Activated CD8-positive, alpha-beta T cell treated with anti-CD3 and anti-CD28 coated beads for 36 hours (primary cell): Measurements from ENCODE around the gene UBAP1L. TPM values are rescaled to one million over a fixed set of nuclear protein-coding genes. Genes with fewer than 3 reads are reported as not detected.

ENCODE experiments used
- ATAC-seq: fragments of 200-7000 bp; cut with Tn5 transposase; one replicate; pipeline ENCODE4 v1.10.0; 2021; ENCODE audit warnings: mild to moderate bottlenecking, moderate library complexity
- CTCF ChIA-PET: fragments of 350-600 bp; sonication (Branson Sonifier 250); formaldehyde crosslinking; loops from one replicate; lab custom pipeline; 2021; ENCODE audit warnings: antibody characterized with exemption; lab: Charles Lee
- POLR2A ChIA-PET: fragments of 350-600 bp; sonication (Branson Sonifier 250); formaldehyde crosslinking; loops from one replicate; lab custom pipeline; 2021; ENCODE audit warnings: antibody characterized with exemption; lab: Charles Lee
- DNase-seq: peaks from one replicate; pipeline ENCODE4 v3.0.0-alpha.2; 2020
- H3K27ac Mint-ChIP-seq: one replicate; pipeline ENCODE4 v1.8.0; 2021; ENCODE audit warnings: mild to moderate bottlenecking, mixed read lengths
- H3K27me3 Mint-ChIP-seq: one replicate; pipeline ENCODE4 v1.8.0; 2021; ENCODE audit warnings: mixed read lengths
- H3K36me3 Mint-ChIP-seq: one replicate; pipeline ENCODE4 v1.8.0; 2021; ENCODE audit warnings: low read depth, mixed read lengths
- H3K4me1 Mint-ChIP-seq: one replicate; pipeline ENCODE4 v1.8.0; 2021; ENCODE audit warnings: low read depth, mixed read lengths
- H3K4me3 Mint-ChIP-seq: one replicate; pipeline ENCODE4 v1.8.0; 2021; ENCODE audit warnings: mild to moderate bottlenecking, moderate library complexity, mixed read lengths
- H3K9me3 Mint-ChIP-seq: one replicate; pipeline ENCODE4 v1.8.0; 2021; ENCODE audit warnings: mixed read lengths
- intact Hi-C: fragments of 100-400 bp; cut with micrococcal nuclease; formaldehyde crosslinking; loops from one replicate; pipeline ENCODE4 v1.10.0; 2022
- total RNA-seq, 2 experiments: library from RNA; stranded (reverse); gene quantifications; one replicate each; pipeline ENCODE4 v1.2.3, GENCODE V29; 2021
- TF ChIP-seq, protein P1 (sequence below): fragments of 200-600 bp; IDR thresholded peaks from one replicate; pipeline ENCODE4 v1.8.0; 2022; ENCODE audit warnings: antibody characterized with exemption, mild to moderate bottlenecking

UBAP1L gene
- total RNA-seq, 2 experiments from 2014 or later: 2.9 to 3.3 TPM

DNA sequence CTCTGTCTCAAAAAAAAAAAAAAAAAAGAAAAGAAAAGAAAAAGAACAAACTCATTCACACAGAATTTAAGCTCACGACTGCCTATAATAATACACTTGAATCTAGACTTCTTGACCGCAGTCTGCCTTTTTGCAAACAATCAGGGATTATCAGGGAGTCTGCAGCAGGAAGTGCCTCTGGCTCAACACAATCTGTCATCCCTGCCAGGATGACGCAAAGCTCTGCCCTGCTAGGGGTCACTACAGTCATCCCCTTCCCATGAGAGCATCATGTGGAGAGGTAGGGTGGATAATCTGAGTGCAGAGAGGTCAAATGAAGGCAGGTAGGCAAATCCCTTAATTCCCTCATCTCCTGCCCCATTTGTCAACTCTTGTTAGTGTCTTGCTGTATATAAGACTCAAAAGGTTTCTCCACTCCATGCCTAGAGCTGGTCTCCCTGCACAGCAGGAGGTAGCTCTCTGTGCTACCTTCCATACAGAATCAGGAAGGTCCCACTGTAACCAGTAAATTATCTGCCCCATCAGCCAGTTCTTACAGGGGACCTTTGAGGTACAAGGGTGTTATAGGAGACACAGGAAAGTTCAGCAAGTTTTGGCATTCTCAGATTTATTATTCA lies 4.2 kb downstream of the UBAP1L start:
- intact Hi-C loops: no loop called here
- Mint-ChIP-seq H3K4me1 (peaks cover 5% of the 10 kb centered on the region), H3K36me3 (peaks cover 20% of the 10 kb centered on the region), H3K4me3 (no peak overlapping the region), H3K27me3 (no peaks in the 10 kb centered on the region), H3K9me3 (no peaks in the 10 kb centered on the region), H3K27ac (no peak overlapping the region)
- DNase-seq (no peak), ATAC-seq (no peak)
- CTCF ChIA-PET: interaction anchor here (1.8 to 3.0 kb wide), 2 partner anchors 9 to 10 kb away, joined by 3 to 19 read pairs; no protein-coding TSS in a partner anchor
- TF ChIP-seq, protein P1, sequence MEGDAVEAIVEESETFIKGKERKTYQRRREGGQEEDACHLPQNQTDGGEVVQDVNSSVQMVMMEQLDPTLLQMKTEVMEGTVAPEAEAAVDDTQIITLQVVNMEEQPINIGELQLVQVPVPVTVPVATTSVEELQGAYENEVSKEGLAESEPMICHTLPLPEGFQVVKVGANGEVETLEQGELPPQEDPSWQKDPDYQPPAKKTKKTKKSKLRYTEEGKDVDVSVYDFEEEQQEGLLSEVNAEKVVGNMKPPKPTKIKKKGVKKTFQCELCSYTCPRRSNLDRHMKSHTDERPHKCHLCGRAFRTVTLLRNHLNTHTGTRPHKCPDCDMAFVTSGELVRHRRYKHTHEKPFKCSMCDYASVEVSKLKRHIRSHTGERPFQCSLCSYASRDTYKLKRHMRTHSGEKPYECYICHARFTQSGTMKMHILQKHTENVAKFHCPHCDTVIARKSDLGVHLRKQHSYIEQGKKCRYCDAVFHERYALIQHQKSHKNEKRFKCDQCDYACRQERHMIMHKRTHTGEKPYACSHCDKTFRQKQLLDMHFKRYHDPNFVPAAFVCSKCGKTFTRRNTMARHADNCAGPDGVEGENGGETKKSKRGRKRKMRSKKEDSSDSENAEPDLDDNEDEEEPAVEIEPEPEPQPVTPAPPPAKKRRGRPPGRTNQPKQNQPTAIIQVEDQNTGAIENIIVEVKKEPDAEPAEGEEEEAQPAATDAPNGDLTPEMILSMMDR: no peak
- POLR2A ChIA-PET: interaction anchor here (0.9 to 2.0 kb wide), 2 partner anchors 77 to 323 kb away, joined by 3 to 5 read pairs; no protein-coding TSS in a partner anchor

DNA sequence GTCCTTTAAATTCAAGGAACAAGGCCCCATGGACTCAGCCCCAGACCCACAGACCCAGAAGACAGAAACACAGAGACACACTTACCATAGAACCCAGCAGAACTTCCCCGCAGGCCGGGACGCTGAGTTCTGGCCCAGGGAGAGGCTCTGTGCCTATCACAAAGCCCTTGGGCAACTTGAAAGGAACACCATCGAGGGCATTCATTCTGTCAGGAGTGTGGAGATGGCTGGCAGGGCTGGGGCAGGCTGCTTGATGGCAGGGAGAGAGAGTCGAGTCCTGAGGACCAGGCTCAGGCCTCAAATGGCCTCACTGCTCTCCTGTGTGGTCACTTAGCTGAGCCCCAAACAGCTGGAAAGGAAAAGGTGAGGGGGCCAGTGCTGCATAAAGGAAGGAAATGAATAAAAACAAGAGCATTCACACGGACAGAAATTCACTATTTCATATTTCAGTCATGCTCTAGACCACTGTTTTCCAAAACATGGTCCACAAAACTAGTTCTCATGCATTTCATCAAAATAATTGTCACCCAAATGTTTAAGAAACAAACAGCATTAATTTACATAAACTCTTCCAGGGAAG lies 8.9 kb downstream of the UBAP1L start:
- ChIA-PET CTCF (no interaction called here), POLR2A (no interaction called here)
- TF ChIP-seq, protein P1: no peak
- intact Hi-C loops: no loop called here
- Mint-ChIP-seq H3K4me1 (peaks cover 5% of the 10 kb centered on the region), H3K27ac (peak overlapping the region; percentile 52), H3K9me3 (no peaks in the 10 kb centered on the region), H3K36me3 (peaks cover 19% of the 10 kb centered on the region), H3K27me3 (no peaks in the 10 kb centered on the region), H3K4me3 (no peak overlapping the region)
- ATAC-seq: no peak
- no peak for DNase-seq

DNA sequence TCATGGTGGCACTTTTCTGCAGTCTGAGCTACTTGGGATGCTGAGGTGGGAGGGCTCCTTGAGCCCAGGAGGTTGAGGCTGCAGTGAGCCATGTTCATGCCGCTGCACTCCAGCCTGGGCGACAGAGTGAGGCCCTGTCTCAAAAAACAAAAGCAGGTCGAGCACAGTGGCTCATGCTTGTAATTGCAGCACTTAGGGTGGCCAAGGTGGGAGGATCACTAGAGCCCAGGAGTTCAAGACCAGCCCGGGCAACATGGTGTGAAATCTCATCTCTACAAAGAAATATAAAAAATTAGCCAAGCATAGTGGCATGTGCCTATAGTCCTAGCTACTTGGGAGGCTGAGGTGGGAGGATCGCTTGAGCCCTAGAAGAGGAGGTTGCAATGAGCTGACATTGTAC lies 10.0 kb downstream of the UBAP1L start:
- ChIA-PET CTCF (no interaction called here), POLR2A (no interaction called here)
- no peaks in the 10 kb centered on the region for H3K9me3 Mint-ChIP-seq
- H3K4me3 Mint-ChIP-seq: no peak overlapping the region
- intact Hi-C loops: no loop called here
- H3K36me3 Mint-ChIP-seq: peaks cover 23% of the 10 kb centered on the region
- no peak overlapping the region for H3K27ac Mint-ChIP-seq
- no peaks in the 10 kb centered on the region for H3K27me3 Mint-ChIP-seq
- peaks cover 5% of the 10 kb centered on the region for H3K4me1 Mint-ChIP-seq
- DNase-seq: no peak
- TF ChIP-seq, protein P1: no peak
- no peak for ATAC-seq

DNA sequence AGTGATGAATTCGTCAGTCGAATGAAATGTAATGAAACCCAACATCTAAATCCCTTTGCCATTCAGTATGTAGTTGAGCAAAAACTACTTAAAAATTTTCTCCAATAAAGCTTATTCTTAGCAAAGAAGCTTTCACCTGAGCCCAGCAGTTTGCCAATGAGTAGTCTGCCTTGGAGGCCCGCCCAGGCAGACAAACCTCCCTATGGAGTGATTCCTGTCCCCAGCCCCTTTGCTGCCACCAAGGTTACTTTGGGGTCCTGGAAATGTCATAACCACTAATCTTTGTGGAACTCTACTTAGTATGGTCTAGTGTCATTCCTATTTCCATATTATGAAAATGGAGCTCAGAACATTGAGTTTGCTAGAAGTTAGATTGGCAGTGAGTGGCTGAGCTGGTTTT lies 12.1 kb downstream of the UBAP1L start:
- intact Hi-C loops: no loop called here

More for the DNA sequence above, 12.1 kb downstream of the UBAP1L start:
- TF ChIP-seq, protein P1: no peak
- H3K9me3 Mint-ChIP-seq: no peaks in the 10 kb centered on the region
- H3K27me3 Mint-ChIP-seq: no peaks in the 10 kb centered on the region
- no peak for ATAC-seq
- H3K4me3 Mint-ChIP-seq: no peak overlapping the region
- no peak overlapping the region for H3K27ac Mint-ChIP-seq
- peaks cover 5% of the 10 kb centered on the region for H3K4me1 Mint-ChIP-seq
- DNase-seq: no peak
- ChIA-PET POLR2A (interaction anchor here (0.7 kb wide), 2 partner anchors 49 to 119 kb away, joined by 3 read pairs; no protein-coding TSS in a partner anchor), CTCF (interaction anchor here (0.8 to 3.6 kb wide), 5 partner anchors 8 to 69 kb away, joined by 3 to 31 read pairs (median 5); no protein-coding TSS in a partner anchor)
- H3K36me3 Mint-ChIP-seq: peaks cover 28% of the 10 kb centered on the region
